Urothelium cell line (cell line): ENCODE data around the gene MAP3K13.
"Not testable (repeated sequence)": the region's sequence is repeated elsewhere in the genome, so short reads cannot be mapped to it uniquely, and the experiment has no call there.

Source experiments
- DNase-seq: peaks from one replicate; pipeline ENCODE4 v3.0.0; 2011; ENCODE audit warnings: low spot score, mixed read lengths
- FAIRE-seq: peaks from 2 replicates; lab custom pipeline; 2011; peaks lifted over from hg19 to GRCh38; lab: Jason Lieb, UNC

MAP3K13 gene

GRCh38 chr3:185340751-185341150 is 22.2 kb upstream of the MAP3K13 start:
- DNase-seq (no peak), FAIRE-seq (no peak)

- DNase-seq (no peak), FAIRE-seq (no peak)
These were observed 21.1 kb upstream of the MAP3K13 start for GRCh38 chr3:185341616-185342458.

GRCh38 chr3:185342459-185343174 is 20.3 kb upstream of the MAP3K13 start:
- FAIRE-seq, result no peak
- no peak for DNase-seq

GRCh38 chr3:185347399-185347798 is 15.5 kb upstream of the MAP3K13 start:
- DNase-seq, result no peak
- FAIRE-seq, result no peak

- DNase-seq (no peak), FAIRE-seq (no peak)
These were observed 12.1 kb upstream of the MAP3K13 start for GRCh38 chr3:185350841-185351240.

GRCh38 chr3:185351396-185351795 is 11.5 kb upstream of the MAP3K13 start:
- DNase-seq (peak; percentile 37), FAIRE-seq (no peak)

- no peak for FAIRE-seq
- DNase-seq, result no peak
These were observed 9.7 kb upstream of the MAP3K13 start for GRCh38 chr3:185353225-185353624.

- DNase-seq, result peak; percentile 60
- FAIRE-seq, result no peak
These were observed 8.9 kb upstream of the MAP3K13 start for GRCh38 chr3:185353823-185354614.

- FAIRE-seq (no peak), DNase-seq (no peak)
These were observed 6.4 kb upstream of the MAP3K13 start for GRCh38 chr3:185356499-185356898.

GRCh38 chr3:185361920-185362319 is 1.0 kb upstream of the MAP3K13 start:
- FAIRE-seq, result no peak
- no peak for DNase-seq

- FAIRE-seq, result no peak
- no peak for DNase-seq
These were observed 797 bp downstream of the MAP3K13 start for GRCh38 chr3:185363662-185364203.

GRCh38 chr3:185365291-185366073 is 2.5 kb downstream of the MAP3K13 start:
- no peak for DNase-seq
- no peak for FAIRE-seq

- DNase-seq (no peak), FAIRE-seq (no peak)
These were observed 3.1 kb downstream of the MAP3K13 start for GRCh38 chr3:185366074-185366335.

GRCh38 chr3:185366913-185367312 is 4.0 kb downstream of the MAP3K13 start:
- no peak for FAIRE-seq
- no peak for DNase-seq

GRCh38 chr3:185370349-185370748 is 7.4 kb downstream of the MAP3K13 start:
- not testable (repeated sequence) for DNase-seq, FAIRE-seq

GRCh38 chr3:185371306-185372074 is 8.6 kb downstream of the MAP3K13 start:
- no peak for DNase-seq
- FAIRE-seq, result peak; percentile 20

- no peak for DNase-seq
- no peak for FAIRE-seq
These were observed 18.6 kb downstream of the MAP3K13 start for GRCh38 chr3:185381320-185382058.

- DNase-seq (no peak), FAIRE-seq (no peak)
These were observed 19.2 kb downstream of the MAP3K13 start for GRCh38 chr3:185382154-185382553.

- not testable (repeated sequence) for DNase-seq, FAIRE-seq
These were observed 23.6 kb downstream of the MAP3K13 start for GRCh38 chr3:185386515-185386914.
